ENCODE measurements around the gene TUBB. TPM values are rescaled to one million over a fixed set of nuclear protein-coding genes. Genes with fewer than 3 reads are reported as not detected.

Gene TUBB
- total RNA-seq, 3 donors from 2014 or later, result 113 to 328 (median 307) TPM

DNA sequence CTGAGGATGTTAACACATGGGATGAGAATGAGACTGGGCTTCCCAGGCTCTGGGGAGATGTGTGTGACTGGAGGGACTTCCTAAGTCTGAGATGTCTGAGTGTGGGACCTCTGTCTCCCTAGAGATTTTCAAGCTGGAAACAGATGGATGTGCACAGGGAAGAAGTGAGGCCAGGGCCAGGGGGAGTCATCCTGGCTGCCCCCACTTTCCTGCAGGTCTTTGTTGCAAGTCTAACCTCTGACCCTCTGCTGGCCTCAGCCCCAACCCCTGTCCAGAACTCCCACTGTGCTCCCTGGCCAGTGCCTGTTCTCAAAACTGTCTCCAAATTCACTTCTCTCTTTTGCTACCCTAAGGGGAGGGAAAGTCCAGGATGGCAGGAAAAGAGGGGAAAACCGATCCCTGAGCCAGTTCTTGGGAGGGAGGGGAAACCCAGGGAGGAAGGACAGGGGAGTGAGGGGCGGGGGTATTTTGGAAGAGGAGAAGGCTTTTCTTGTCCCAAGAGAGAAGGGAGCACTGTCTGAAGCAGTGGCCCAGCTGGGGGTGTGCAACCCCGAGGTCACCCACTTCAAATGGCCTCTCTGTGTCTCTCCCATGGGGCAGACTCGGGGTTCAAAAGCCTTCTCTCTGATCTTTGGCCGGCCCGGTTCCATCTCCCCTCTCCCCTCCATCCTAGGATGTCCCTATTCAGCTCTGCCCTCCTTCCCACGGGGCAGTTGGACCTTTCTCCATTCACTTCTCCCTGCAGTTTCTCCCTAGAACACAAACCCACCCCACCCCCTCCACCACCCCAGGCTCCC lies 36.8 kb upstream of the TUBB start:
- no peak for ATAC-seq
- H3K4me1 ChIP-seq (ENCODE audit: low read depth), result peaks cover 24% of the 10 kb centered on the region

DNA sequence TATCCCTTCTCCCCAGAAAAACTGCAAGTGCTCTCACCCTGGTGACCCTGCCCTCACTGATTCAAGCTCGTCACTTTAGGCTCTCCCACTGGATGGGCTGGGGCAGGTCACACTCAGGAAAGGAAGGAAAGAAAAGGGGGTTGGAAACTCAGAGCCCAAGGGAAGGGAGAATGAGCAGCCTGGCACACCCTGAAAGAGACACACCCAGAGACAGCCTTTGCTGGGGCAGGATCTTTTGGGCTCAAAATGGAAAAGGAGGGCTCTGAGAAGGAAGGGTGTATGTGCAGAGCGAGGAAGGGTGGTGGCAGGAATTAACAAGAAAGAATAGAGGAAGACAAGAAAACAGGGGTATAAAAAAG lies 36.2 kb upstream of the TUBB start:
- H3K4me1 ChIP-seq (ENCODE audit: low read depth), result peaks cover 21% of the 10 kb centered on the region
- H3K9me3 ChIP-seq, result no peaks in the 10 kb centered on the region
- H3K36me3 ChIP-seq (ENCODE audit: low read depth), result no peaks in the 10 kb centered on the region
- intact Hi-C loops (cut with DNase I, micrococcal nuclease), result no loop called here
- DNase-seq, result no peak
- ATAC-seq, result no peak
- TF ChIP-seq, protein P1, sequence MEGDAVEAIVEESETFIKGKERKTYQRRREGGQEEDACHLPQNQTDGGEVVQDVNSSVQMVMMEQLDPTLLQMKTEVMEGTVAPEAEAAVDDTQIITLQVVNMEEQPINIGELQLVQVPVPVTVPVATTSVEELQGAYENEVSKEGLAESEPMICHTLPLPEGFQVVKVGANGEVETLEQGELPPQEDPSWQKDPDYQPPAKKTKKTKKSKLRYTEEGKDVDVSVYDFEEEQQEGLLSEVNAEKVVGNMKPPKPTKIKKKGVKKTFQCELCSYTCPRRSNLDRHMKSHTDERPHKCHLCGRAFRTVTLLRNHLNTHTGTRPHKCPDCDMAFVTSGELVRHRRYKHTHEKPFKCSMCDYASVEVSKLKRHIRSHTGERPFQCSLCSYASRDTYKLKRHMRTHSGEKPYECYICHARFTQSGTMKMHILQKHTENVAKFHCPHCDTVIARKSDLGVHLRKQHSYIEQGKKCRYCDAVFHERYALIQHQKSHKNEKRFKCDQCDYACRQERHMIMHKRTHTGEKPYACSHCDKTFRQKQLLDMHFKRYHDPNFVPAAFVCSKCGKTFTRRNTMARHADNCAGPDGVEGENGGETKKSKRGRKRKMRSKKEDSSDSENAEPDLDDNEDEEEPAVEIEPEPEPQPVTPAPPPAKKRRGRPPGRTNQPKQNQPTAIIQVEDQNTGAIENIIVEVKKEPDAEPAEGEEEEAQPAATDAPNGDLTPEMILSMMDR (IDR thresholded peaks at IDR 0.05), result no peak
- H3K4me3 ChIP-seq, result no peak overlapping the region

More for the DNA sequence above, 36.8 kb upstream of the TUBB start:
- intact Hi-C loops (cut with DNase I, micrococcal nuclease), result no loop called here
- TF ChIP-seq, protein P1 (IDR thresholded peaks at IDR 0.05), result no peak
- DNase-seq, result peak in 1 of 3 donors; percentile 53
- Histone ChIP-seq H3K36me3 (ENCODE audit: low read depth) (no peaks in the 10 kb centered on the region), H3K9me3 (no peaks in the 10 kb centered on the region), H3K4me3 (peak overlapping the region; percentile 14)

DNA sequence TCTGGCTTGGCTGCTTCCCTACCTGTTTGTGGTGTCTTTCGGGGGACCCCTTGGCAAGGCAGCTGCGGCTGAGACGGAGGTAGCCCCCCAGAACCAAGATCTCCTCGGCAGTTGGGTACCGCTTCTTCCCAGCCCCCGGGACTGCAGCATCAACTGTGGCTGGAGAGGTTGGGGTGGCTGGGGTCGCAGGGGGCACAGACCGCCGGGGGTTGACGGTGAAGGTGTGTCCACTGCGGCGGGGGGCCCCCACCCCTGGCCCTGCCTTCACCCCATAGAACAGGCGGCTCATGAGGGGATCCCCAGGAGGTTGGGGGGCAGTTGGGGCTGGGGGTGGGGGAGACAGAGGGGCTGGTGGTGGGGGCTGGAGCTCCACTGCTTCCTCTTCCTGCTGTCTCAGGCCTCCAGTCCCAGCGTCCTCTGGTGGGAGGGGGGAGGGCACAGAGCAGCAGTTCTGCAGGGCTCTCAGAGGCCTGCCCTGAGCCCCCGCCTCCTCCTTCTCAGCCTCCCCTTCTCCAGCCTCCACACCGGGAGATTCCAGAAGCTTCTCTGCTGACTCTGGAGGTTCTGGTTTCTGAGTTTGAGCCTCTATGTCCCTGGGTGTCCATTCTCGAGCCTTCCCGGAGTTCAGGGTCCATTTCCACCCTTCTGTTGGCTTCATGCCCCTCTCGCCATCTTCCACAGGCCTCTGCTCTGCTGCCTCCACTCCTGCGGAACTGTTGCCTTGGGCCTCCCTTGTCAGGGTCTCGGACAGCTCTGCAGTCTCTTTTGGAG lies 35.6 kb upstream of the TUBB start:
- Histone ChIP-seq H3K36me3 (ENCODE audit: low read depth) (no peaks in the 10 kb centered on the region), H3K9me3 (no peaks in the 10 kb centered on the region), H3K4me1 (ENCODE audit: low read depth) (peaks cover 19% of the 10 kb centered on the region), H3K4me3 (peak overlapping the region; percentile 22)
- DNase-seq (peak in 2 of 3 donors; percentile 72 to 89), ATAC-seq (peak; percentile 6)
- TF ChIP-seq, protein P1 (IDR thresholded peaks at IDR 0.05), result no peak
- intact Hi-C loops (cut with DNase I, micrococcal nuclease), result no loop called here

DNA sequence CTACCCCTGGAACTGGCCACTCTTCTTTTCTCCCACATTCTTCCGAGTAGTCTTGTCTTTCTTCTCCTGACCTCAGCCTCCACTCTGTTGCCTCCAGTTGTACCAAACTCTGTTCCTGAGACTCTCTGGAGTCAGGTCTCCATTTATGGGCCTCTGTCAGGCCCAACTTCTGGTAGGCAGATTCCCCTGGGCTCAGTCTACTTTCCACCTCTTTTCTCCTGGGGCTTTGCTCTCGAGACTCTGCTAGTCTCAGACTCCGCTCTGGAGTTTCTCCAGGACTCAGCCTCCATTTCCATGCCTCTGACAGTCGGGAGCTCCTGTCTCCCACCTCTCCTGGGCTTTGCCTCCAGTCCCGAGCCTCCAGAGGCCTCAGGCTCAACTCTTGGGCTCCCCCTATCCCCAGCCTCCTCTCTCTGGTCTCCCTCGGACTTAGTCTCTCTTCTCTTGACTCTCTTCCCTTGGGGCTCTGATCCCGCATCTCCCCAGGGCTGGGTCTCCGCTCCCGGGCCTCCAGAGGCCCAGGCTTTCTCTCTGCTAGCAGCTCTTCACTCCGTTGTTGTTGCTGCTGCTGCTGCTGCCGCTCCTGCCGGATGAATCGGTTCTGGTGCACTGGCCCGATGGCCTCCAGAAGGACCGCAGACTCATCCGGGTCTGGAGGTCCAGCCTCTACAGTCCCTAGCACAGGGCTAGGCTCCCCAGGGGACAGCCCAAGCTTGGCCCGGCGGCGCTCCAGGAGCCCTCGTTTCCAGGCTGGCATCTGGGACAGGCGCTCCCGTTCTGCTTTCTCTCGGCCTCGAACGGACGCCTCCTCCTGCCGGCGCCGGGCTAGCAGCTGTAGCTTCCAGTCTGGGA lies 34.8 kb upstream of the TUBB start:
- Histone ChIP-seq H3K4me1 (ENCODE audit: low read depth) (peaks cover 21% of the 10 kb centered on the region), H3K4me3 (peak overlapping the region; percentile 22), H3K9me3 (no peaks in the 10 kb centered on the region), H3K36me3 (ENCODE audit: low read depth) (no peaks in the 10 kb centered on the region)
- intact Hi-C loops (cut with DNase I, micrococcal nuclease), result no loop called here
- ATAC-seq, result no peak
- TF ChIP-seq, protein P1 (IDR thresholded peaks at IDR 0.05), result no peak
- peak in 2 of 3 donors; percentile 45 to 65 for DNase-seq

All from mucosa of descending colon (tissue), 3 donors.